HG03558 (cell line): ENCODE measurements around the gene ATF7IP.

Source experiments
- ATAC-seq: cut with Tn5 transposase; IDR thresholded peaks from one replicate; pipeline ENCODE4 v1.9.1; 2021; ENCODE audit warnings: moderate number of reproducible peaks; ENCODE audit not compliant: unreplicated experiment; ENCODE audit errors: extremely low read depth

ATF7IP gene

GRCh38 chr12:14473707-14474287 is 108.3 kb downstream of the ATF7IP start:
- no peak for ATAC-seq

DNA sequence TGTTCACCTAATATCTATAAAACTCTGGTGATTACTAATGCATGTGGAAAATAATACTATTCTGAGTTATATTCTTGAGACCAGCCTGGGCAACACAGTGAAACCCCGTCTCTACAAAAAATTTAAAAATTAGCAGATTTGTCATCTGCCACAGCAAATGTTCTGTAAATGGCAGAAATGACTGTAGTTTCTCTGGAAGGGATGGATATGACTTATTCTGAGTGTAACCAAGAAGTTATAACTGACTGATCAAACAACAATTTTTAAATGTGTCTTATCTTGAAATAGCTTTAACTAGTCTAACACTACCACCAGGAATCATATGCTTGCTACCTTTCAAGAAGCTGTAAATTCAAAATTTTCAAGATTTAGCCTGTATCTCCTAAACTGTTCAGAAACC is 113.5 kb downstream of the ATF7IP start:
- ATAC-seq, result no peak

GRCh38 chr12:14481201-14481600 is 115.7 kb downstream of the ATF7IP start:
- no peak for ATAC-seq

DNA sequence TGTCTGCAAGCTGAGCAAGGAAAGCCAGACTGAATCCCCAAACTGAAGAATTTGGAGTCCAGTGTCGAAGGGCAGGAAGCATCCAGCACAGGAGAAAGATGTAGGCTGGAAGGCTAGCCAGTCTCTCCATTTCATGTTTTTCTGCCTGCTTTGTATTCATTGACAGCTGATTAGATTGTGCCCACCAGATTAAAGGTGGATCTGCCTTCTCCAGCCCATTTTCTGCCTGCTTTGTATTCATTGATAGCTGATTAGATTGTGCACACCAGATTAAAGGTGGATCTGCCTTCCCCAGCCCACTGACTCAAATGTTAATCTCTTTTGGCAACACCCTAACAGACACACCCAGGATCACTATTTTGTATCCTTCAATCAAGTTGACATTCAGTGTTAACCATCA is 116.9 kb downstream of the ATF7IP start:
- no peak for ATAC-seq

DNA sequence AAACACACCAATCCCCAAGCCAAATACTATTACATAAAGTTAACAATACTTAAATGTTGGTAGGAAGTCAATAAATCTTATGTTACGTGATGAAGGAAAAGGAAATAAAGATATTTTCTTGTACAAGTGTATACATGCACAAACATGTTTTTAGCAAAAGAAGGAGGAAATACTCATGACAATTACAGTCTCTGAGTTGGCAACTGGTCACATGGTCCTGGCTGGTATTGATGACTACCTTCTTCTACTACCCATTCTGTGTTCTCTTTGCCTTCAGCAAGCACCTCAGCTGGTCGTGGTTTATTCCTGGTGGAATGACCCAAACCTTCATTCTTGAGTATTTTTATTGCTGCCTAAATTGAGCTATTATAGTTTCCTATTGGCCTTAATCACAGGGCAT is 117.4 kb downstream of the ATF7IP start:
- ATAC-seq, result no peak

DNA sequence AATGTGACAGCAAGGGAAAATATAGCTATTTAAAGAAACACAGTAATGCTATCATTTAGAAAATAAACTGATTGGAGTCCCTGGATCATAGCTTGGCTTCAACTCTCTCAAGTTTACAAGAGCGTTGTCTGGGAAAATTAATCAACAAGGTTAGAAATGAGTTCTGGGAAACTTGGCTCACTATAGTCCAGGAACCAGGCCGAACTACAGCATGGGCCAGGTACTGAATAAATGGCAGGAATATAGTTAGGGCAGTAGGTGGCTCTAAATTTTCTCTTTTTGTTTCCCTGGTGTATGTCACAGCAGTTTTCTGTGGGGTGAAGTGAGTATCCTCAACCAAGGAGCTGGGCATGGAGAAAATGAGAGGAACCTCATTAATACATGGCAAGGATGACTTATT is 129.8 kb downstream of the ATF7IP start:
- ATAC-seq, result no peak

GRCh38 chr12:14505626-14506596 is 140.4 kb downstream of the ATF7IP start:
- no peak for ATAC-seq

DNA sequence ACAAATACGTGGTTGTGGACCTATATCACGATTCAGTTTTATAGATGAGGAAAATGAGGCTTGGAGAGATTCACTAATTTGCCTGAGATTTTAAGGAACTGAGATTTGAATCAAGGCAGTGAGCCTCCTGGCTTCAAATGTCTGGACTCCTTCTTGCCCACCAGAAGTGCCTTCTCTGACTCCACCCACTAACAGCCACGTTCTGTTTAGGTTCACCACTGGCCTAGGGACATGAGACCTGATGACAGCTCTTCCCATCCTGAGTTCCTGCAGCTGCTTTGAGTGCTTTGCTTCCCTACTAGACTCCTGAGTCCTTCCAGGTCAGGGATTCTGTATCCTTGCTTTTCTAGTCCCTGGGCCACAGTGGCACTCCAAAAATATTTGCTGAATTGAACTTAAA is 145.1 kb downstream of the ATF7IP start:
- ATAC-seq, result no peak

DNA sequence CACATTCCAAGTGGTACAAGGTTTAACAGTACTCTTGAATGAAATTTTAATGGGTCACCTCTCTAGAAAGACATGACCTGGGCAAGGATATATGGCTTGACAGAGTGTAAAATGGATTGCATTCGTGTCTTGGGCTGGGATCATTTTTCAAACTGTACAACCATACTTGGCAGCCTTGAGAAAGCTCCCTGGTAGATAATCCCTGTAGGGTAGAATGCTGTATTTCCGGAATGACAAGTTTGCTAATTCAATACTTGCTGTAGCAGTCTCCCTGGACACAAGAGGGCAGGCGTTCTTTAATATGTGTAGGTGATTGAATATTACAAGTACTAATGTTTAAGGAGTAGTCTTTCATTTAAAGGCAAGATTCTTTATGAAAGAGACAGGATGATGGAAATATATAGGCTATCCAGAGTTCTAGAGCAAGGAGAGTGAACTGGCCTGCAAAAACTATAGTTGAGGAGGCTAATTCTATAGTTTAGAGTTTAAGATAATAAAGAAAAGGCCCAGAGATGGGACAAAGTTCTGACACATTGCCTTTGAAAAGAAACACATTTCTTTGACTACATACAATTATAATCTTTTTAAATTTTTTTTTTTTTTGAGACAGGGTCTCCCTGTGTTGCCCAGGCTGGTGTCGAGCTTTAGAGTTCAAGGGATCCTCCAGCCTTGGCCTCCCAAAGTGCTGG is 148.8 kb downstream of the ATF7IP start:
- ATAC-seq, result no peak

DNA sequence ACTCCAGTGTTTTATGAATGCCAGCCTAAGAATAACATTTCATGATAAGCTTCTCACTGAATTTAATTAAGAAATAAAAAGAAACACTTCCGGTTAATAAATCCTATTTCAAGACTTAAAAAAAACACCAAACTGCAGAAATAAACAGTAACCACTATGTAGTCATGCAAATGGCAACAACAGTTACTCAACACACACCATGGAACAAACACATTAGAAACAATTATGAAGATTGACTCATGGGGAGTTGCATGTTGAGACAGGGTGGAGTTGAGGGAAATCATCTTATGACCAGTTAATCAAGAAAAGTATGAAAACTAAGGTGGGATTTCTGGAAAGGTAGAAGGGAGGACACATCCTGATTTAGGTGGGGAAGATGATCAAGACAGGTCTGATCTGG is 149.5 kb downstream of the ATF7IP start:
- no peak for ATAC-seq

- no peak for ATAC-seq
These were observed 156.3 kb downstream of the ATF7IP start for GRCh38 chr12:14521822-14522221.

DNA sequence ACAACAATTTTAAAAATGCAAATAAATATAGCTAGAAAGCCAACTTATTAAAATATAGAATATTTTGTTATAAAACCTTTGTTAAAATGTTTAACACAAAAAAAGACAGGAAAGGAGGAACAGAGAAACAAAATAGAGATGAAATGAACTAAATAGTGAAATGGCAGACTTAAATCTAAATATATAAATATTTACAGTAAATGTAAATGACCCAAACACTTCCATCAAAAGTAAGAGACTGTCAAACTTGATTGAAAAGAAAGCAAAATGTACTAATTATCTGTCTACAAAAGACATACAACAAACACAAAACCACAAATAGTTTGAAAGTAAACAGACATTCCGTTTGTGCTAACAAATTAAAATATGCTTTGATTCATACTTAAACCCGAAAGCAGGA is 160.5 kb downstream of the ATF7IP start:
- no peak for ATAC-seq

DNA sequence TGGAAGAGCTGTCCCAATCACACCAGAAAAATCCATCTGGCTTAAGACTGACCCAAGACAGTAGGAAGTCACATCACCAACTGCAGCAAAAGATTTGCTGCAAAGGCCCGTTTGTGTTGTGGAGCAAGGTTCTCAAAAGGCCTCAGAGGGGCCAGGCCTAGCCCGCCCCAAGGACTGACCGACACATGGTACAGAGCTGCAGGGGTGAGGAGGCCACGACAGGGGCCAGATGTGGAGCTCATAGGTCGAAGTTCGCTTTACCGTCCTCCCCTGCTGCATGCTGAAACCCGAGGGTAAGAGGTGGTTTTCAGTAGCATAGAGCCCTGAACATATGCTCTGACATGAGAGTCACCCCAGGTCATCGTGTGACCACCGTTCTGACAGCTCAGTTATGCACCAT is 166.7 kb downstream of the ATF7IP start:
- ATAC-seq, result no peak

DNA sequence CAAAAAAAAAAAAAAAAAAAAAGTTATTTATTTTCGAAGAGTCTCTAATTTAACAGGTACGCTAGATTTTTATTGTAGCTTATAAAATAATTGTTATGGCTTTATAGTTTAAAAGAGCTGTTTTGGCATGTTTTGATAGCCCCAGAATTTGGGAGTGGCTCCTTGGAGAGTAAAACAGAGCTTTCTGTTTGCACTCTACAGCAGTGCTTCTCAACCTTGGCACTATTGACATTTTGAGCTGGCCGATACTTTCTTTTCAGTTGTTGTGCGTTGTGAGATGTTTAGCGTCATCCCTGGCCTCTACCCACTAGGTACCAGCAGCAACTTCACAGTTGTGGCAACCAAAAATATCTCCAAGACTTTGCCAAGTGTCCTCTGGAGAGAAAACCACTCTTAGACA is 171.6 kb downstream of the ATF7IP start:
- ATAC-seq, result no peak

- no peak for ATAC-seq
These were observed 175.4 kb downstream of the ATF7IP start for GRCh38 chr12:14540801-14541462.

GRCh38 chr12:14545144-14546124 is 180.0 kb downstream of the ATF7IP start:
- no peak for ATAC-seq

GRCh38 chr12:14547571-14547970 is 182.1 kb downstream of the ATF7IP start:
- no peak for ATAC-seq

DNA sequence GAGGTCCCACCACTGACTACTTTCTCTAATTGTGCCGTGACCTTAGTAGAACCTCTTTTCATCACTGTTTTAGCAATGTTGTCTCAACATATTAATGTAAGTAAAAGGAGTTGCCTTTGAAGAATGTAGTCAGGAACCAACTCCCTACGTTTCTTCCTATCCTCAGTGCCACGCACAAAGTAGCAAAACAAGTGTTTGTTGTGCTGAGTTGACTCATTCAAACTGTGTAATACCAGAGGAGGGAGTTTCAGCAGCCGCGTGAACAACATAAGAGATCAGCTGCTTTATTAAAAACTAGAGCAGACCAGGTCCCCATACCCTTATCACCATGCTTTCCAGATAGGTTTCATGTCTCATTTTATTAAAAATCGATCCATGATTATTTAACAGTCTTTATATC is 183.1 kb downstream of the ATF7IP start:
- no peak for ATAC-seq
